Hematopoietic multipotent progenitor cell treated with erythropoietin and hydrocortisone succinate and interleukin-3 and kit ligand, for 6 days (in vitro differentiated cells): ENCODE data around the gene MYMX.
"Not testable (repeated sequence)": the region's sequence is repeated elsewhere in the genome, so short reads cannot be mapped to it uniquely, and the experiment has no call there.

Source experiments
- DNase-seq: peaks from one replicate; pipeline ENCODE4 v3.0.0-alpha.2; 2015

Gene MYMX

GRCh38 chr6:44188819-44189218 lies 27.9 kb upstream of the MYMX start:
- DNase-seq = no peak

GRCh38 chr6:44189257-44189656 lies 27.5 kb upstream of the MYMX start:
- DNase-seq = no peak

- DNase-seq = peak; percentile 57
Observed at GRCh38 chr6:44190715-44191114, 26.0 kb upstream of the MYMX start.

- peak; percentile 45 for DNase-seq
Observed at GRCh38 chr6:44192428-44193041, 24.2 kb upstream of the MYMX start.

- DNase-seq = no peak
Observed at GRCh38 chr6:44193307-44193910, 23.3 kb upstream of the MYMX start.

- DNase-seq = no peak
Observed at GRCh38 chr6:44194326-44194725, 22.4 kb upstream of the MYMX start.

- DNase-seq = not testable (repeated sequence)
Observed at GRCh38 chr6:44196351-44196750, 20.4 kb upstream of the MYMX start.

GRCh38 chr6:44198684-44199083 lies 18.0 kb upstream of the MYMX start:
- DNase-seq = no peak

GRCh38 chr6:44199883-44200282 lies 16.8 kb upstream of the MYMX start:
- no peak for DNase-seq

- no peak for DNase-seq
Observed at GRCh38 chr6:44201200-44201599, 15.5 kb upstream of the MYMX start.

GRCh38 chr6:44201638-44202303 lies 15.0 kb upstream of the MYMX start:
- no peak for DNase-seq

- no peak for DNase-seq
Observed at GRCh38 chr6:44202332-44202971, 14.3 kb upstream of the MYMX start.

GRCh38 chr6:44202972-44203750 lies 13.6 kb upstream of the MYMX start:
- no peak for DNase-seq

GRCh38 chr6:44203955-44204354 lies 12.8 kb upstream of the MYMX start:
- no peak for DNase-seq

- DNase-seq = no peak
Observed at GRCh38 chr6:44207966-44208365, 8.8 kb upstream of the MYMX start.

- no peak for DNase-seq
Observed at GRCh38 chr6:44211284-44211683, 5.4 kb upstream of the MYMX start.

- DNase-seq = no peak
Observed at GRCh38 chr6:44214307-44214706, 2.4 kb upstream of the MYMX start.

GRCh38 chr6:44217332-44218143 lies 812 bp downstream of the MYMX start:
- DNase-seq = no peak

- peak; percentile 77 for DNase-seq
Observed at GRCh38 chr6:44219053-44219814, 2.5 kb downstream of the MYMX start.

GRCh38 chr6:44219815-44220784 lies 3.4 kb downstream of the MYMX start:
- no peak for DNase-seq
